NCI-H2196 (cell line): ENCODE measurements around the gene COL9A1.
"Not testable (repeated sequence)": the region's sequence is repeated elsewhere in the genome, so short reads cannot be mapped to it uniquely, and the experiment has no call there.

ENCODE experiments used
- DNase-seq: peaks from one replicate; lab custom pipeline; 2025; ENCODE audit not compliant: unreplicated experiment; lab: John Stamatoyannopoulos, UW

COL9A1 gene

GRCh38 chr6:70303034-70303525, at the start of gene COL9A1:
Gene COL9A1 (minus strand): TSS chr6:70303084. CDS start chr6:70302924, 160 bp downstream.
- DNase-seq = no peak

- no peak for DNase-seq
These were observed 48.6 kb upstream of the COL9A1 start for GRCh38 chr6:70351461-70351860.

GRCh38 chr6:70345619-70346018, 42.7 kb upstream of the COL9A1 start:
- no peak for DNase-seq

GRCh38 chr6:70343313-70343712, 40.4 kb upstream of the COL9A1 start:
- no peak for DNase-seq

- not testable (repeated sequence) for DNase-seq
These were observed 36.9 kb upstream of the COL9A1 start for GRCh38 chr6:70339810-70340209.

- DNase-seq = no peak
These were observed 35.9 kb upstream of the COL9A1 start for GRCh38 chr6:70338775-70339174.

- DNase-seq = no peak
These were observed 34.8 kb upstream of the COL9A1 start for GRCh38 chr6:70337743-70338105.

GRCh38 chr6:70336996-70337742, 34.3 kb upstream of the COL9A1 start:
- no peak for DNase-seq

- no peak for DNase-seq
These were observed 24.2 kb upstream of the COL9A1 start for GRCh38 chr6:70327036-70327435.

- DNase-seq = no peak
These were observed 22.1 kb upstream of the COL9A1 start for GRCh38 chr6:70325009-70325408.

- not testable (repeated sequence) for DNase-seq
These were observed 14.9 kb upstream of the COL9A1 start for GRCh38 chr6:70317799-70318198.

- DNase-seq = no peak
These were observed 12.3 kb upstream of the COL9A1 start for GRCh38 chr6:70315079-70315751.

GRCh38 chr6:70314296-70314695, 11.4 kb upstream of the COL9A1 start:
- no peak for DNase-seq

GRCh38 chr6:70312165-70312745, 9.4 kb upstream of the COL9A1 start:
- DNase-seq = no peak

GRCh38 chr6:70310063-70310694, 7.3 kb upstream of the COL9A1 start:
- DNase-seq = peak; percentile 58

- no peak for DNase-seq
These were observed 6.4 kb upstream of the COL9A1 start for GRCh38 chr6:70309243-70309642.

- DNase-seq = not testable (repeated sequence)
These were observed 5.3 kb upstream of the COL9A1 start for GRCh38 chr6:70308142-70308541.

GRCh38 chr6:70307008-70307407, 4.1 kb upstream of the COL9A1 start:
- no peak for DNase-seq

- DNase-seq = no peak
These were observed 1.7 kb upstream of the COL9A1 start for GRCh38 chr6:70304616-70305015.

GRCh38 chr6:70299456-70299855, 3.4 kb downstream of the COL9A1 start:
- no peak for DNase-seq

GRCh38 chr6:70298068-70298467, 4.8 kb downstream of the COL9A1 start:
- DNase-seq = no peak

- DNase-seq = no peak
These were observed 10.7 kb downstream of the COL9A1 start for GRCh38 chr6:70292193-70292592.
